OCI-M1 (cell line): Measurements from ENCODE around the gene PSPN.

ENCODE experiments used
- DNase-seq: peaks from one replicate; lab custom pipeline; 2025; lab: John Stamatoyannopoulos, UW

The PSPN gene

GRCh38 chr19:6325614-6326013 is 50.1 kb downstream of the PSPN start:
- DNase-seq, result no peak
